ENCODE measurements around the gene TMEM47.

GRCh38 chrX:34658326-34658725, 1.2 kb upstream of the TMEM47 start:
- TF ChIP-seq POLR2A (IDR thresholded peaks at IDR 0.05) (no peak), CTCF (IDR thresholded peaks at IDR 0.05) (no peak)

Data from thyroid gland (tissue), 4 donors.